H1 (cell line): ENCODE results near the gene KCP.

ENCODE experiments used
- CEBPB ChIP-seq: IDR thresholded peaks from 2 replicates; pipeline ENCODE4 v1.6.1; 2012; ENCODE audit warnings: low read depth, low read length
- EGR1 ChIP-seq: IDR thresholded peaks from 2 replicates; pipeline ENCODE4 v1.6.1; 2011; ENCODE audit warnings: low read depth, low read length, borderline replicate concordance
- EP300 ChIP-seq, 2 experiments: IDR thresholded peaks; 1 replicate in 1 of 2; 2 replicates in 1 of 2; pipeline ENCODE4 v1.6.1; 2011 to 2012; ENCODE audit warnings: low read depth in 2 of 2, low read length in 2 of 2, mild to moderate bottlenecking in 2 of 2, borderline replicate concordance in 1 of 2, inconsistent platforms in 1 of 2, moderate library complexity in 1 of 2
- KDM1A ChIP-seq: fragments of 200-600, 300-600 bp; sonication (generic); IDR thresholded peaks from 2 replicates; pipeline ENCODE4 v1.7.1; 2016; ENCODE audit warnings: mild to moderate bottlenecking, low read length, borderline replicate concordance
- MAFK ChIP-seq: IDR thresholded peaks from 2 replicates; pipeline ENCODE4 v1.6.1; 2012; ENCODE audit warnings: low read depth, mild to moderate bottlenecking, improper control_type of control experiment, low read length
- POLR2A ChIP-seq, 2 experiments: IDR thresholded peaks; 1 replicate in 1 of 2; 2 replicates in 1 of 2; pipeline ENCODE4 v1.6.1; 2011; ENCODE audit warnings: low read depth in 2 of 2, low read length in 2 of 2, mild to moderate bottlenecking in 2 of 2; ENCODE audit errors: control extremely low read depth in 1 of 2
- POLR2AphosphoS5 ChIP-seq: IDR thresholded peaks from 2 replicates; pipeline ENCODE4 v1.6.1; 2011; ENCODE audit warnings: low read depth, low read length
- POU5F1 ChIP-seq: IDR thresholded peaks from 2 replicates; pipeline ENCODE4 v1.6.1; 2011; ENCODE audit warnings: low read depth, mild to moderate bottlenecking, low read length, moderate library complexity
- SIN3A ChIP-seq, 2 experiments: IDR thresholded peaks in 1 of 2; conservative IDR thresholded peaks in 1 of 2; 2 replicates each; pipeline ENCODE4 v1.6.1; 2011 to 2012; ENCODE audit warnings: low read length in 2 of 2, improper control_type of control experiment in 1 of 2, low read depth in 1 of 2, mild to moderate bottlenecking in 1 of 2
- SRF ChIP-seq: IDR thresholded peaks from 2 replicates; pipeline ENCODE4 v1.6.1; 2011; ENCODE audit warnings: mild to moderate bottlenecking, low read depth, low read length, moderate library complexity
- TAF1 ChIP-seq: IDR thresholded peaks from 2 replicates; pipeline ENCODE4 v1.6.1; 2011; ENCODE audit warnings: mild to moderate bottlenecking, low read depth, low read length
- TF ChIP-seq, protein P1 (sequence below), 3 experiments: IDR thresholded peaks; 1 replicate in 2 of 3; 2 replicates in 1 of 3; pipeline versions ENCODE4 v1.5.1 to v1.6.1; 2011; ENCODE audit warnings: low read length in 3 of 3, mild to moderate bottlenecking in 3 of 3, inconsistent platforms in 2 of 3, low read depth in 1 of 3, moderate library complexity in 1 of 3; ENCODE audit not compliant: insufficient read depth in 1 of 3; ENCODE audit errors: control extremely low read depth in 1 of 3

DNA sequence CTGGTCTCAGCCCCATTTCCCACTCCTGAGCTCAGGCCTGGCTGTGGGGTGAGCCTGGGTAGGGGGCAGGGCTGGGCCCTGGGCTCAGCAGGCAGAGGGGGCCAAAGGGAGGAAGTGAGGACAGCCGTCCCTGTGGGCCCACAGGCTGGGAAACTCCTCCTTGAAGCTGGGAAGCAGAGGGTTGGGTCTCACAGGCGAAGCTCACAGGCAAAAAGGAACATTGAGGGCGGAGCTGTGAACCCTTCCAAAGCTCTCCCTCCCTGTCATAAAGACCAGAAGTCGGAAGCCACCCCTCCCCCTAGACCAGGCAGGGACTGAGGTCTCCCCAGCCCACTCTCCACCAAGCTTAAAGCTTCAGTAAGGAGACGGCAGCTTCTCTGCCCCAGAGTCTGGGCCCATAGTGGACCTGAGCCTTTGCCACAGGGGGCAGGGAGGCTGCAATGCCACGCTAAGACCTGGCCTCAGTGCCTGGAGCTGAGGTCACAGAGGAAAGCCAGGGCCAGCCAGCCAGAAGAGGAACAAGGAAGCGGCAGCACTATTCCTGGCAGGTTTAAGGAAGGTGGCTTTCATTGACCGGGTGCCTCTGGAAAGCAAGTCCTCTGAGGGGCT lies 1.0 kb upstream of the KCP start:
- TF ChIP-seq SIN3A (conservative IDR thresholded peaks at IDR 0.05 in 1 of 2, IDR thresholded peaks at IDR 0.05 in 1 of 2; ENCODE audit: low read depth in 1 of 2, low read length in 2 of 2) (no peak), MAFK (no peak), CEBPB (no peak), POLR2A (IDR thresholded peaks at IDR 0.05; ENCODE audit: control extremely low read depth in 1 of 2, low read depth in 2 of 2, low read length in 2 of 2) (no peak), SRF (no peak), EP300 (IDR thresholded peaks at IDR 0.05; ENCODE audit: borderline replicate concordance in 1 of 2, low read depth in 2 of 2, low read length in 2 of 2) (no peak), KDM1A (no peak), POU5F1 (no peak), TAF1 (no peak), POLR2AphosphoS5 (no peak), EGR1 (no peak)
- TF ChIP-seq, protein P1, sequence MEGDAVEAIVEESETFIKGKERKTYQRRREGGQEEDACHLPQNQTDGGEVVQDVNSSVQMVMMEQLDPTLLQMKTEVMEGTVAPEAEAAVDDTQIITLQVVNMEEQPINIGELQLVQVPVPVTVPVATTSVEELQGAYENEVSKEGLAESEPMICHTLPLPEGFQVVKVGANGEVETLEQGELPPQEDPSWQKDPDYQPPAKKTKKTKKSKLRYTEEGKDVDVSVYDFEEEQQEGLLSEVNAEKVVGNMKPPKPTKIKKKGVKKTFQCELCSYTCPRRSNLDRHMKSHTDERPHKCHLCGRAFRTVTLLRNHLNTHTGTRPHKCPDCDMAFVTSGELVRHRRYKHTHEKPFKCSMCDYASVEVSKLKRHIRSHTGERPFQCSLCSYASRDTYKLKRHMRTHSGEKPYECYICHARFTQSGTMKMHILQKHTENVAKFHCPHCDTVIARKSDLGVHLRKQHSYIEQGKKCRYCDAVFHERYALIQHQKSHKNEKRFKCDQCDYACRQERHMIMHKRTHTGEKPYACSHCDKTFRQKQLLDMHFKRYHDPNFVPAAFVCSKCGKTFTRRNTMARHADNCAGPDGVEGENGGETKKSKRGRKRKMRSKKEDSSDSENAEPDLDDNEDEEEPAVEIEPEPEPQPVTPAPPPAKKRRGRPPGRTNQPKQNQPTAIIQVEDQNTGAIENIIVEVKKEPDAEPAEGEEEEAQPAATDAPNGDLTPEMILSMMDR (IDR thresholded peaks at IDR 0.05; ENCODE audit: control extremely low read depth in 1 of 3, insufficient read depth in 1 of 3, low read depth in 1 of 3, low read length in 3 of 3): no peak
